NCI-H2227 (cell line): Measurements from ENCODE around the gene STK17A.
"Not testable (repeated sequence)": the region's sequence is repeated elsewhere in the genome, so short reads cannot be mapped to it uniquely, and the experiment has no call there.

Source experiments
- DNase-seq: peaks from one replicate; lab custom pipeline; 2025; ENCODE audit not compliant: unreplicated experiment; lab: John Stamatoyannopoulos, UW

The STK17A gene

GRCh38 chr7:43653891-43654504 is 71.1 kb downstream of the STK17A start:
- no peak for DNase-seq

GRCh38 chr7:43655584-43655983 is 72.7 kb downstream of the STK17A start:
- no peak for DNase-seq

- no peak for DNase-seq
Measured at GRCh38 chr7:43656997-43657396, 74.1 kb downstream of the STK17A start.

- no peak for DNase-seq
Measured at GRCh38 chr7:43658718-43659548, 76.0 kb downstream of the STK17A start.

GRCh38 chr7:43659549-43659896 is 76.6 kb downstream of the STK17A start:
- DNase-seq = no peak

- DNase-seq = no peak
Measured at GRCh38 chr7:43660141-43660540, 77.2 kb downstream of the STK17A start.

- no peak for DNase-seq
Measured at GRCh38 chr7:43664681-43665080, 81.8 kb downstream of the STK17A start.

- no peak for DNase-seq
Measured at GRCh38 chr7:43666938-43667337, 84.0 kb downstream of the STK17A start.

GRCh38 chr7:43668035-43668434 is 85.1 kb downstream of the STK17A start:
- DNase-seq = no peak

GRCh38 chr7:43669286-43670081 is 86.6 kb downstream of the STK17A start:
- DNase-seq = no peak

GRCh38 chr7:43671521-43671920 is 88.6 kb downstream of the STK17A start:
- no peak for DNase-seq

GRCh38 chr7:43673243-43673976 is 90.5 kb downstream of the STK17A start:
- not testable (repeated sequence) for DNase-seq

GRCh38 chr7:43674559-43675436 is 91.9 kb downstream of the STK17A start:
- no peak for DNase-seq
